ENCODE measurements around the gene FAM167B. TPM values are rescaled to one million over a fixed set of nuclear protein-coding genes. Genes with fewer than 3 reads are reported as not detected.
A peak's percentile ranks its signal among the peaks of the same experiment; 100 is the strongest.

FAM167B gene
- total and polyA plus RNA-seq, 4 donors, result 0.47 to 9.2 (median 3.8) TPM

GRCh38 chr1:32286763-32287162, 39.7 kb downstream of the FAM167B start:
- Histone ChIP-seq H3K27ac (ENCODE audit: low read depth in 1 of 2, low read length in 2 of 2) (no peak overlapping the region), H3K9ac (ENCODE audit: low read depth in 1 of 2, low read length in 2 of 2) (no peak overlapping the region), H3K36me3 (ENCODE audit: control insufficient read depth in 4 of 4, insufficient read depth in 3 of 4, low read depth in 1 of 4, low read length in 3 of 4) (no peaks in the 10 kb centered on the region), H3K27me3 (ENCODE audit: control insufficient read depth in 4 of 4, insufficient read depth in 4 of 4, low read length in 3 of 4) (no peaks in the 10 kb centered on the region), H3K4me1 (ENCODE audit: control insufficient read depth in 4 of 4, insufficient read depth in 4 of 4, low read length in 3 of 4) (peaks cover 0 to 10% (median 8%) of the 10 kb centered on the region in 4 donors), H3K9me3 (ENCODE audit: control insufficient read depth in 4 of 4, low read length in 3 of 4) (no peaks in the 10 kb centered on the region), H3K4me3 (ENCODE audit: low read depth in 1 of 3, low read length in 3 of 3) (no peak overlapping the region)
- TF ChIP-seq EGR1 (IDR thresholded peaks at IDR 0.05; ENCODE audit: low read depth in 2 of 2) (no peak), TAF1 (conservative IDR thresholded peaks at IDR 0.05) (no peak), MAX (IDR thresholded peaks at IDR 0.05) (no peak), SP1 (IDR thresholded peaks at IDR 0.05) (no peak), FOXA1 (IDR thresholded peaks at IDR 0.05) (no peak), GABPA (IDR thresholded peaks at IDR 0.05 in 1 of 2, conservative IDR thresholded peaks at IDR 0.05 in 1 of 2) (no peak), HNF4A (conservative IDR thresholded peaks at IDR 0.05) (no peak), ATF3 (IDR thresholded peaks at IDR 0.05) (no peak), FOXA2 (IDR thresholded peaks at IDR 0.05) (no peak), RAD21 (IDR thresholded peaks at IDR 0.05) (no peak)
- no peak for DNase-seq (ENCODE audit: low spot score)
- 98% methylated on average over 4 of the region's 4 CpGs for WGBS

- Histone ChIP-seq H3K9ac (ENCODE audit: low read depth in 1 of 2, low read length in 2 of 2) (no peak overlapping the region), H3K4me3 (ENCODE audit: low read depth in 1 of 3, low read length in 3 of 3) (no peak overlapping the region), H3K9me3 (ENCODE audit: control insufficient read depth in 4 of 4, low read length in 3 of 4) (no peaks in the 10 kb centered on the region), H3K27me3 (ENCODE audit: control insufficient read depth in 4 of 4, insufficient read depth in 4 of 4, low read length in 3 of 4) (no peaks in the 10 kb centered on the region), H3K27ac (ENCODE audit: low read depth in 1 of 2, low read length in 2 of 2) (no peak overlapping the region), H3K4me1 (ENCODE audit: control insufficient read depth in 4 of 4, insufficient read depth in 4 of 4, low read length in 3 of 4) (peaks cover 3 to 14% (median 12%) of the 10 kb centered on the region in 4 donors), H3K36me3 (ENCODE audit: control insufficient read depth in 4 of 4, insufficient read depth in 3 of 4, low read depth in 1 of 4, low read length in 3 of 4) (no peaks in the 10 kb centered on the region)
- no peak for DNase-seq (ENCODE audit: low spot score)
- TF ChIP-seq EGR1 (IDR thresholded peaks at IDR 0.05; ENCODE audit: low read depth in 2 of 2) (no peak), ZBTB33 (IDR thresholded peaks at IDR 0.05) (no peak), HNF4G (IDR thresholded peaks at IDR 0.05) (no peak), YY1 (IDR thresholded peaks at IDR 0.05) (no peak)
- 98% methylated on average over 7 of the region's 7 CpGs for WGBS
These were observed 42.2 kb downstream of the FAM167B start for GRCh38 chr1:32289256-32289655.

GRCh38 chr1:32291145-32291707, 44.2 kb downstream of the FAM167B start:
- 56% methylated on average over 10 of the region's 10 CpGs for WGBS

More at GRCh38 chr1:32291145-32291707, 44.2 kb downstream of the FAM167B start:
- TF ChIP-seq NR2F2 (IDR thresholded peaks at IDR 0.05) (no peak), RAD21 (IDR thresholded peaks at IDR 0.05) (no peak), HNF4A (conservative IDR thresholded peaks at IDR 0.05) (no peak), REST (IDR thresholded peaks at IDR 0.05) (no peak), MAX (IDR thresholded peaks at IDR 0.05) (no peak), FOXA1 (IDR thresholded peaks at IDR 0.05) (no peak), SP1 (IDR thresholded peaks at IDR 0.05) (no peak), ZBTB33 (IDR thresholded peaks at IDR 0.05) (no peak)
- no peak for DNase-seq (ENCODE audit: low spot score)
- Histone ChIP-seq H3K4me1 (ENCODE audit: control insufficient read depth in 4 of 4, insufficient read depth in 4 of 4, low read length in 3 of 4) (peaks cover 3 to 14% (median 12%) of the 10 kb centered on the region in 4 donors), H3K27ac (ENCODE audit: low read depth in 1 of 2, low read length in 2 of 2) (peak overlapping the region; percentile 45 to 92), H3K9ac (ENCODE audit: low read depth in 1 of 2, low read length in 2 of 2) (peak overlapping the region; percentile 22 to 70), H3K9me3 (ENCODE audit: control insufficient read depth in 4 of 4, low read length in 3 of 4) (no peaks in the 10 kb centered on the region), H3K36me3 (ENCODE audit: control insufficient read depth in 4 of 4, insufficient read depth in 3 of 4, low read depth in 1 of 4, low read length in 3 of 4) (no peaks in the 10 kb centered on the region), H3K27me3 (ENCODE audit: control insufficient read depth in 4 of 4, insufficient read depth in 4 of 4, low read length in 3 of 4) (no peaks in the 10 kb centered on the region), H3K4me3 (ENCODE audit: low read depth in 1 of 3, low read length in 3 of 3) (peak overlapping the region; percentile 46 to 98 (median 83))
